ENCODE measurements around the gene ANKS1A. TPM values are rescaled to one million over a fixed set of nuclear protein-coding genes. Genes with fewer than 3 reads are reported as not detected.

Gene ANKS1A
- polyA plus RNA-seq, 3 donors from 2014 or later, result 1.3 to 4.3 (median 1.6) TPM

DNA sequence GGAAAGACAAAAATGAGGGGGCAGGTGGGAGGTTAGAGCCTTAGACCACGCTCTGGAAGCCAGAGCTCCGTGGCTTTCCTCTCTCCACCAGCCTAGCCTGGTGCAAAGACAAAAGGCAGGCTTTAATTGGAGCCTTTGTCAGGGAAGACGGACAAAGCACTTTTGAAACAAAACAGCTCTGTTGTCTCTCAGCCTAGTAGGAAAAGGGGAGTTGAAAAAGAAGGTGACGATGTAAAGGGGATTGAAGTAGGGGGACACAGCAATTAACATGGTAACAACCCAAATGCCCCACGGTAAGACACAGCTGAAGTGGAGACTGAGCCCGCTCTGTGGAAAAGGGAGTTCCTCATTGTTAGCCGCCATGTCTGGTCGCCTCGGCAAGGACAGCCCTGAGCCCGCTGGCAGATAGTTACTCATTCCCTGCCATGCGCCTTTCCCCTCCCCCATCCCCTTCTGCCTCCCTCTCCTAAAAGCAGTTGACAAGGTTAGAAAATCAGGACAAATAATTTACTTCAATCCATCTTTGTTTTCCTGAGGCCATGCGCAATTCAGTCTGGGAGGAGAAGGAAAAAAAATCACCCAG lies 159.1 kb downstream of the ANKS1A start:
- Mint-ChIP-seq H3K27ac (peak overlapping the region in 1 of 6 donors; percentile 76), H3K4me3 (peak overlapping the region in 1 of 5 donors; percentile 1), H3K27me3 (ENCODE audit: low read depth in 3 of 3) (no peaks in the 10 kb centered on the region), H3K4me1 (peaks cover 0 to 15% of the 10 kb centered on the region in 2 donors), H3K36me3 (peaks cover 0 to 3% (median 2%) of the 10 kb centered on the region in 3 donors), H3K9me3 (no peaks in the 10 kb centered on the region)
- DNase-seq, result no peak

DNA sequence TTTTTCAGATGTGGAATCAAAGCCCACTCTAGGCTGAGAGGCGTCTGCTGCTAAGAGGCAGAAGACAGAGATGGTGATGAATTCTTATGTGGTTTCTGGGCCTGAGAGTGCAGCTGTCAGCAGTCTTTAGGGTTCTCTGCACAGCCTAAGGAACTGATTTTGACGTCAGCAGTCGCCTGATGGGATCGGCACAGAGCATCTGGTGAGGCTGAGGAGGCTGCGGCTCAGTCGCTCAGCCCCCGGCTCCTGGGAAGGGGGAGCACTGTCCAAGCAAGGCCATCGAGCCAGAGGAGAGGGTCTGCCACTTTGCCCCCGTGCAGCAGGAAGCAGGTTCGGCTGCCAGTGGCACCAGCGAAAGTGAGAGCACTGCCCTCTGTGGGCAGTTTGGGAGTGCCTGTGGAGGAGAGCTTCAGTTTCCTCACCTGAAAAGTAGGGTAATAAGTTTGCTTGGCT lies 159.6 kb downstream of the ANKS1A start:
- Mint-ChIP-seq H3K36me3 (peaks cover 0 to 3% (median 0%) of the 10 kb centered on the region in 3 donors), H3K27ac (no peak overlapping the region), H3K9me3 (no peaks in the 10 kb centered on the region), H3K4me1 (peaks cover 0 to 15% of the 10 kb centered on the region in 2 donors), H3K27me3 (ENCODE audit: low read depth in 3 of 3) (no peaks in the 10 kb centered on the region), H3K4me3 (no peak overlapping the region)
- DNase-seq, result peak in 2 of 3 donors; percentile 5 to 9

DNA sequence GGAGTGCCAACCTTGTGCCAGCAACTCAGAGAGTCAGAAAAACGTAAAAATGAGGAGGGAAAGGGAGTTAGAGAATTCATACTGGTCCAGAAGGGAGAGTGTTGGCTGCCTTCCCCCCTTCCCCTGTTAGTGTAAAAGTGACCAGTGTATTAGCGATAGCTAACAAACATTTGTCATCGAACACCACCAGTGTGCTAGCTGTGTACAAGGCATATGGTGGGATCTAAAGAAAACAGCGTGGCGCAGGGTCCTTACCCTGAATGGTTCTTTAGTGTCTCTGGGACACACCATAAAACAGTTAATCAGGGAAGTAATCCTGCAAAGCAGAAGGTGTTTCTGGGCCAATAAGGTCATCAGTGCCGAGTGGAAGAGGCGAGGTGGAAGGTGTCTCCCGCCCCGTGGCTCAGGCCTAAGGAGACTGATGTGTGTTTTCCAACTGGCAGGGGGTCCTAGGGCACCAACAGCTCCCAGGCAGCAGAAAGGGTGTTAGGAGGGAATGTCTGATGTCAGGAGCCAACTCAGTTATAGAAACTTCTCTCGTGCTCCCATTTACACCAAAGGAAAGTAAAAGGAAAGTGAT lies 160.2 kb downstream of the ANKS1A start:
- peaks cover 0 to 3% (median 0%) of the 10 kb centered on the region in 3 donors for H3K36me3 Mint-ChIP-seq
- peaks cover 0 to 15% of the 10 kb centered on the region in 2 donors for H3K4me1 Mint-ChIP-seq
- no peak overlapping the region for H3K27ac Mint-ChIP-seq

DNA sequence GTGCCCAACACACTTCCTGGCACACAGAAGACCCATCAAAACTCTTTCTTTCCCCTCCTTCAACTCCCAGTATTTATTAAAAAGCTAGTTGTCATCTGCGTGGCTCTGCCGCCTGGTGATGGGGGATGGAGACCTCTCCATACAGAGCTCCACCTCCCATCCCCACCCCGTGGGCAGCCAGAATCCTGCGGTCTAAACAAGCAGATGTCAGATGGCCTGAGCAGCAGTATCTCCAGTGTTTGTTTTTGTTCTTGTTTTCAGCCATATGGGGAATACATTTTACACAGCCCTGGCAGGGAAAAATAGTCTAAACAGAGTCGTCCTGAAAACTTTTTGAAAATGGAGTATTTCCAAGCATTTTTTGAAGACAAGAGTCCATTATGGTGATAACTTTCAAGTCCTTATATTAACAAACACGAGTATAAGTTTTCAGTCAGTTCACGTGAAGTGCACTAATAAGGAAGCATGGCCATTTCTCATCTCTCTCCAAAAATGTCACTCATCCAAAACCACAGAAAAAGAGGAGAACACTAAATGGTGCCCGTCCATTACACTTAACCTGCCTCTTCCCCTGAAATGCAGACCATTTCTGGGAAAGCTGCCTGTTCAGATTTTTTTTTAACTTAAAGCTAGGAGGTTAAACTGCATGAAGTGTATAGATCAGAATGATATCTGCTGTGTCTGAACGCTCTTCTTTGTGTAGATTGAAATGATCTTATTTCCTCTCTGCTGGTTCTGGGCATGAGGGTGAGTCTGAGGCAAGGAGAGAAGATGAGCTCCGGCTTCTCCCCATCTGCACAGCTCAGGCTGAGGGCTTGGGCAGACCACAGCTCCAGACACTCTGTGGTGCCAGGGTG lies 161.1 kb downstream of the ANKS1A start:
- Mint-ChIP-seq H3K27me3 (ENCODE audit: low read depth in 3 of 3) (no peaks in the 10 kb centered on the region), H3K27ac (no peak overlapping the region), H3K9me3 (no peaks in the 10 kb centered on the region), H3K36me3 (peaks cover 0 to 3% (median 0%) of the 10 kb centered on the region in 3 donors), H3K4me1 (peaks cover 0 to 15% of the 10 kb centered on the region in 2 donors), H3K4me3 (no peak overlapping the region)
- DNase-seq, result no peak

More for the DNA sequence above, 160.2 kb downstream of the ANKS1A start:
- no peak overlapping the region for H3K4me3 Mint-ChIP-seq
- no peaks in the 10 kb centered on the region for H3K9me3 Mint-ChIP-seq
- no peaks in the 10 kb centered on the region for H3K27me3 Mint-ChIP-seq (ENCODE audit: low read depth in 3 of 3)
- no peak for DNase-seq

DNA sequence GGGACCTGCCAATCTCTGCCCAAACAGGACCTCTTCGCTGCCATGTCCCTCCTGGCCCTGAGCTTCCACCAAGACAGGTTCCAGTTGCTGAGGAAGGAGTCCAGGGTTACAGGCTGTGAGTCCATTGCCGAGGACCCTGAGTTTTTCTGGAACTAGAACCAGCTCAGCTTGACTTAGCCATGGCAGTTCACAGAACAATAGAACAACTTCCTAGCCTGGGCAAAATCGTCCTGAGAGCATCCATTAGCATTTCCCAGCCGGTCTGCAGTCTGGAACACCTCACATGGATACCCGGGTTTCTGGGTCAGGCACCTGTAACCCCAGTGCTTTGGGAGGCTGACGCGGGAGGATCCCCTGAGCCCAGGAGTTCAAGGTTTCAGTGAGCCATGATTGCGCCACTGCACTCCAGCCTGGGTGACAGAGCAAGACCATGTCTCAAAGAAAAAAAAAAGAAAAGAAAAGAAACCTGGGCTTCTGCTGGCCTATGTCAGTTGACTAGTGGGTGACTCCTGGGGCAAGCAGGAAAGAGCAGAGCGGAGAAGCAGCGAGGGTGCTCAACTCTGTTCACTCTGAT lies 161.8 kb downstream of the ANKS1A start:
- H3K27ac Mint-ChIP-seq, result no peak overlapping the region
- no peak overlapping the region for H3K4me3 Mint-ChIP-seq
- peaks cover 0 to 3% (median 0%) of the 10 kb centered on the region in 3 donors for H3K36me3 Mint-ChIP-seq
- H3K9me3 Mint-ChIP-seq, result no peaks in the 10 kb centered on the region
- no peak for DNase-seq
- peaks cover 0 to under 1% (median 0%) of the 10 kb centered on the region in 3 donors for H3K27me3 Mint-ChIP-seq (ENCODE audit: low read depth in 3 of 3)
- H3K4me1 Mint-ChIP-seq, result peaks cover 0 to 15% of the 10 kb centered on the region in 2 donors

DNA sequence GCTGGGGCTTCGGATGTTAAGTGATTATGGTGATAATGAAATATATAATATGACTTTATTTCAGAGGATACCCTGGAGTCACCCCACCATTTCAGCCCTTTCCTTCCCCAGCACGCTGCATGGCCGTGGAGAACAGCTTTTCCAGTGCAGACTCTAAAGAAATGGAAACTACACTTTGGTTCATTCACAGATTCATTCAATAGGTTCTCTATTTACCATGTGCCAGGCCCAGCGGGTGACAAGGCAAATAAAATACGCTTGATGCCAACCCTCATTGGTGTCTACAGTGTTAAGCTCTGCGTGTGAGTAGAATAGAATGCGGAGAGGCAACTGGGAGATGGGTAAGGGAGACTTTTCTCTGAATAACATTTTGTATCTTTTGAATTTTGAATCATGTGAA lies 162.3 kb downstream of the ANKS1A start:
- peaks cover 0 to 15% of the 10 kb centered on the region in 2 donors for H3K4me1 Mint-ChIP-seq
- peak overlapping the region in 1 of 6 donors; percentile 16 for H3K27ac Mint-ChIP-seq

DNA sequence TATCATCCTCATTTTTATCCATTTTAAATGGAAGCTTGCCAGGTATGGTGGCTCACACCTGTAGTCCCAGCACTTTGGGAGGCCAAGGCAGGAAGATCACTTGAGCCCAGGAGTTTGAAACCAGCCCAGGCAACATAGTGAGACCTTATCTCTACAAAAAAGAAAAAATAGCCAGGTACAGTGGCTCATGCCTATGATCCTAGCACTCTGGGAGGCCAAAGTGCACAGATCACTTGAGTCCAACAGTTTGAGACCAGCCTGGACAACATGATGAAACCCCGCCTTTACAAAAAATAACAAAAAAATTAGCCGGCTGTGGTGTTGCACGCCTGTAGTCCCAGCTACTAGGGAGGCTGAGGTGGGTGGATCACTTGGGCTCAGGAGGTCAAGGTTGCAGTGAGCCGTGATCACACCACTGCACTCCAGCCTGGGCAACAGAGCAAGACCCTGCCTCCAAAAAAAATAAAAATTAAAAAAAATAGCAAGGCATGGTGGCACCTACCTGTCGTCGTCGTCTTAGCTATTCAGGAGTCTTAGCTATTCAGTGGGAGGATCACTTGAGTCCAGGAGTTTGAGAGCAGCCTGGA lies 163.0 kb downstream of the ANKS1A start:
- peaks cover 0 to 10% of the 10 kb centered on the region in 2 donors for H3K4me1 Mint-ChIP-seq
- no peak overlapping the region for H3K4me3 Mint-ChIP-seq
- H3K36me3 Mint-ChIP-seq, result peaks cover 0 to 3% (median 0%) of the 10 kb centered on the region in 3 donors
- DNase-seq, result no peak
- H3K9me3 Mint-ChIP-seq, result no peaks in the 10 kb centered on the region
- H3K27me3 Mint-ChIP-seq (ENCODE audit: low read depth in 3 of 3), result peaks cover 0 to 2% (median 0%) of the 10 kb centered on the region in 3 donors
- no peak overlapping the region for H3K27ac Mint-ChIP-seq

More for the DNA sequence above, 162.3 kb downstream of the ANKS1A start:
- no peak overlapping the region for H3K4me3 Mint-ChIP-seq
- no peaks in the 10 kb centered on the region for H3K9me3 Mint-ChIP-seq
- H3K36me3 Mint-ChIP-seq, result peaks cover 0 to 3% (median 0%) of the 10 kb centered on the region in 3 donors
- peaks cover 0 to 2% (median 0%) of the 10 kb centered on the region in 3 donors for H3K27me3 Mint-ChIP-seq (ENCODE audit: low read depth in 3 of 3)
- DNase-seq, result no peak

DNA sequence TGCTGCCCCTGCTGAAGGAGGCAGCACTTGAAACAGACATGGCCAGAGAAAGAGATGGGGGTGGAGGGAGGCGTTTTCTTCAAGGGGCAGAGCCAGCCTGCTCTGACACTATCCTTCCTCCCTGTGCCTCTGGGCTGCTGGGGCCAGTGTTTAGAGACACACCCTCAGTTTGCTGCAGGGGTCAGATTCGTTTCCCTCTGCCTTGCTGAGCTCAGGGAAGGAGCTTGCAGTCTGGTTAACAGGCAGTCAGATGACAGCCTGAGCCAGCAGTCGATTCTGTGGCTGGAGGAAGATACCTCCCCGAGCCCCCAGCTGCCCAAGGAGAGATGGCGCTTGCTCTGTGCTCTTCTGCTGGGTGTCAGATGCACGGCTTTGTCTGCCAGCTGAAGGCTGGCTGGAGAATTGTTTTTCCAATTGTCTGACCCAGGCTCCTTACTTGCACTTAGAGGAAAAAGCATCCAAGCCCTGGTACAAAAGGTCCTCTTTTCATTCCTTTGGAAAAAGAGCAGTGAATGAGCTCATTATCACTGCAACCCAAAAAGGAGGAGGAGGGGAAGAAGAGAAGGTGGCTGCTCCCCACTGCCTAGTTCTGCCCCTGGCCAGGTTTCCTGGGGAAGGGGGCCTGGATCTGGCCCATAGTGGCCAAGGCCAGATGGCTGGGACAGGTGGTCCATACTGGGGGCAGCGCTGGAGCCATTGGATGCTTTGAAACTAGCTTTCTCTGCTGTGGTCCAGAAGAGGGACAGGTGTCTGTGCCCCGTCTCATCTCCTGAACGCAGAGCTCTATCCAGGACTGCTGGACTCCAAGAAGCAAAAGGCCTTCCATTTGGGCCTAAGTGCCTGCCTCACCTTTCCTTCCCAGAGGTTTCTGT lies 163.9 kb downstream of the ANKS1A start:
- Mint-ChIP-seq H3K4me1 (peaks cover 0 to 2% of the 10 kb centered on the region in 2 donors), H3K4me3 (no peak overlapping the region), H3K9me3 (no peaks in the 10 kb centered on the region), H3K27ac (no peak overlapping the region), H3K36me3 (peaks cover 0 to 3% (median 0%) of the 10 kb centered on the region in 3 donors), H3K27me3 (ENCODE audit: low read depth in 3 of 3) (peaks cover 0 to 2% (median 0%) of the 10 kb centered on the region in 3 donors)
- no peak for DNase-seq

DNA sequence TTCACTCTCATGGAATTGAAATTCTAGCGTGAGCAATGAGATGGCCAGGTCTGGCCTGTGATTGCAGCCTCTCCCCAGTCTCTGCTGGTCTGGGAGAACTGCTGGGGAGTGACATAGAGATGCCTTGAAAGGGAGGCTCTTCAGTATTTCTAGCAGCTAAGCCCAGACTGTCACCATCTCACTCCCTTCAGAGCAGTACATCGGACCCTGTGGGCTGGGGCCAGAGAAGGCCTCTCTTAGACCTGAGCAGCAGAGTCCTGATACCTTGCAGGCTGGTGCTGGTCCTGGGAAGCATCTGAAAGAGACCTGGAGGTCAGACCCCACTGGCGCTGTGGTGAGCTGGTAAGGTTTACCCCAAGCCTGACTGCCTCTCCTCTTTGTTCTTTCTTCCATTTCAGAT lies 164.6 kb downstream of the ANKS1A start:
- H3K4me1 Mint-ChIP-seq, result no peaks in the 10 kb centered on the region
- no peak overlapping the region for H3K4me3 Mint-ChIP-seq
- H3K36me3 Mint-ChIP-seq, result peaks cover 2 to 5% (median 3%) of the 10 kb centered on the region in 3 donors
- DNase-seq, result no peak
- no peaks in the 10 kb centered on the region for H3K9me3 Mint-ChIP-seq
- H3K27ac Mint-ChIP-seq, result no peak overlapping the region
- peaks cover 0 to 2% (median 0%) of the 10 kb centered on the region in 3 donors for H3K27me3 Mint-ChIP-seq (ENCODE audit: low read depth in 3 of 3)

DNA sequence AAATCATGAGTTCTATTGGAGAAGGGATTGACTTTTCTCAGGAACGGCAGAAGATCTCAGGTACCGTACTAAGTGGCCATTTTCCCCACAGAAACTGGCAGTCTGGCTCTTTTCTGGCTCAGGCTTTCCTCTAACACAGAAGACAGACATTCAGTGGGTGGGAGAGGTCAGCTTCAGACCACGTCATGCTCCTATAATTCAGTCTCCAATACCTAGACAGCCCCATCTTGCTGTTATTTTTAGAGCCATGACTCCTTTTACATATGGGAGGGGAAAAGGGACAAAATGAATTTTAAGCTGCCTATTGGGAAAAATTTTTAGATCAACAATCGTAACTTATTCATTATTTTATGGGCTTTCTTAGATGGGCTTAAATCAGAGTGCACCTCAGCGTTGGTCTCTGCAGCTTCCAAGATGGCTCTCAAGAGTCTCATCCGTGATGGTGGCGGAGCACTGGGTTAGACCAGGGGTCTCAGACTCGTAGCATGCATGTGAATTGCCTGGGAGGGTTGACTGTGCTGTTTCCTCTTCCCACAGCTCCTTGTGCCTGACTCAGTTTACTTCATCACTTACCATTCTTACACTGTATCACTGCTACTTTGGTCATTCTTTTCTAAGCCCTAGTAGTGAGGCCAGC lies 165.2 kb downstream of the ANKS1A start:
- H3K4me3 Mint-ChIP-seq, result no peak overlapping the region
- H3K36me3 Mint-ChIP-seq, result peaks cover 3 to 7% (median 3%) of the 10 kb centered on the region in 3 donors
- peaks cover 0 to 2% (median 0%) of the 10 kb centered on the region in 3 donors for H3K27me3 Mint-ChIP-seq (ENCODE audit: low read depth in 3 of 3)
- H3K9me3 Mint-ChIP-seq, result no peaks in the 10 kb centered on the region
- H3K4me1 Mint-ChIP-seq, result no peaks in the 10 kb centered on the region
- no peak for DNase-seq
- H3K27ac Mint-ChIP-seq, result no peak overlapping the region

DNA sequence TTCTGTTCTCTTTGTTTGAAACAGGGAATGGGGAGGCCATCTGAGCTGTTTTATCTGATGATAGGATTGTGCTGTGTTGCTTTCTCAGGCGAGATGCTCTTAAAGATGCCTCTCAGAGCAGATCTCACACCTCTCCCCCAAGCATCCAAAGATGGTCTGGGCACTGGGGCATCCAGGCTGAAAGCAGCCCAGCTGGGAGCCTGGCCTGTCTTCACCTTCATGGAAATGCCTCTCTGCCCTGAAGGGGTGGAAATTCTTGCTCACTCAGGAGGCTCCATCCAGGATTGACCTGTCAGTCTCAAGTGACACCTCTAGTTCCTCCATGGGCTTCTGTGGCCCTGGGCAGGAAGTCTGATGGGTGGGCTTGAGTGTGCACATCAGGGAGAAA lies 165.7 kb downstream of the ANKS1A start:
- Mint-ChIP-seq H3K36me3 (peaks cover 3 to 7% (median 3%) of the 10 kb centered on the region in 3 donors), H3K4me1 (no peaks in the 10 kb centered on the region), H3K4me3 (no peak overlapping the region), H3K9me3 (no peaks in the 10 kb centered on the region), H3K27ac (no peak overlapping the region), H3K27me3 (ENCODE audit: low read depth in 3 of 3) (peaks cover 0 to 2% (median 0%) of the 10 kb centered on the region in 3 donors)
- no peak for DNase-seq

DNA sequence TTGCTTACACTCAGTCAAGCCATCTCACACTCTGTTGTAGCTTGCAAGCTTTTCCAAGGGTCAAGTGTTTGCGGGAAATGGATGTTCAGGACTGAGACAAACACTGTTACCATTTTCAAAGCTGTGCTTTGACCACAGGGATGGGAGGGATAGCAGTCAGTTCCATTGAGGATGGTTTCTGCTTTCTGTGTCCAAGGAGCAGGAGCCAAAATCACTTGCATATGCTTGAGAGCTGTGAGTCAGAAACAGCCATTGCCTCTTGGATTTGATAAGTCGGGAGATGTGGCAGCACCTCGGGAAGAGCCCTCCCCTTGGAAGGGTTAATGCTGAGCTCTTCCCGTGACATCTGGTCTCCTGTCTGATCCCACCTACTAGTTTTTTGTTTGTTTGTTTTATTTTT lies 166.8 kb downstream of the ANKS1A start:
- Mint-ChIP-seq H3K27ac (no peak overlapping the region), H3K36me3 (peaks cover 3 to 7% (median 3%) of the 10 kb centered on the region in 3 donors), H3K9me3 (no peaks in the 10 kb centered on the region), H3K27me3 (ENCODE audit: low read depth in 3 of 3) (peaks cover 0 to 2% (median 0%) of the 10 kb centered on the region in 3 donors), H3K4me1 (no peaks in the 10 kb centered on the region), H3K4me3 (no peak overlapping the region)
- no peak for DNase-seq

Data from immature natural killer cell (primary cell).